Bronchial epithelial cell (primary cell): Measurements from ENCODE around the gene BTRC. TPM values are rescaled to one million over a fixed set of nuclear protein-coding genes. Genes with fewer than 3 reads are reported as not detected.

Experiments
- DNase-seq: peaks from one replicate; pipeline ENCODE4 v3.0.0-alpha.2; 2010; ENCODE audit warnings: low read depth
- FAIRE-seq: peaks from 2 replicates; lab custom pipeline; 2011; peaks lifted over from hg19 to GRCh38; lab: Jason Lieb, UNC
- H3K27me3 ChIP-seq: 2 replicates; pipeline ENCODE4 v1.5.1; 2011; ENCODE audit warnings: low read length; ENCODE audit not compliant: control insufficient read depth, insufficient read depth
- H3K36me3 ChIP-seq: 2 replicates; pipeline ENCODE4 v1.5.1; 2011; ENCODE audit warnings: low read length; ENCODE audit not compliant: control insufficient read depth, insufficient read depth
- H3K4me3 ChIP-seq: 2 replicates; pipeline ENCODE4 v1.5.1; 2011; ENCODE audit warnings: mild to moderate bottlenecking, low read depth, low read length, control low read depth
- CTCF ChIP-seq: IDR thresholded peaks from 2 replicates; pipeline ENCODE4 v1.5.1; 2011; ENCODE audit warnings: mild to moderate bottlenecking, moderate library complexity, low read length, control low read depth, inconsistent platforms; ENCODE audit not compliant: insufficient read depth, severe bottlenecking
- total RNA-seq: library from RNA; depleted of rRNA; stranded (reverse); fragments of >200 nt; gene quantifications from 2 replicates; pipeline ENCODE4 v1.2.1, GENCODE V29; 2014

Gene BTRC
- total RNA-seq, 1 donor from 2014 or later: 6.8 TPM

GRCh38 chr10:101595591-101596433 lies 241.8 kb downstream of the BTRC start:
- FAIRE-seq (no peak), DNase-seq (no peak)
- no peak for TF ChIP-seq CTCF
- H3K4me3 ChIP-seq: no peak overlapping the region
- H3K36me3 ChIP-seq: no peaks in the 10 kb centered on the region
- H3K27me3 ChIP-seq: no peaks in the 10 kb centered on the region

- FAIRE-seq (peak; percentile 40), DNase-seq (no peak)
- Histone ChIP-seq H3K36me3 (no peaks in the 10 kb centered on the region), H3K4me3 (no peak overlapping the region), H3K27me3 (no peaks in the 10 kb centered on the region)
- TF ChIP-seq CTCF: no peak
Observed at GRCh38 chr10:101597091-101597900, 243.3 kb downstream of the BTRC start.

GRCh38 chr10:101601541-101601940 lies 247.6 kb downstream of the BTRC start:
- Histone ChIP-seq H3K4me3 (no peak overlapping the region), H3K36me3 (peaks cover 3% of the 10 kb centered on the region), H3K27me3 (no peaks in the 10 kb centered on the region)
- no peak for TF ChIP-seq CTCF
- DNase-seq (no peak), FAIRE-seq (no peak)

- FAIRE-seq (peak; percentile 7), DNase-seq (peak; percentile 60)
Observed at GRCh38 chr10:101602761-101603398, 248.9 kb downstream of the BTRC start.

More at GRCh38 chr10:101602761-101603398, 248.9 kb downstream of the BTRC start:
- peaks cover 3% of the 10 kb centered on the region for H3K36me3 ChIP-seq
- H3K4me3 ChIP-seq: no peak overlapping the region
- TF ChIP-seq CTCF: peak; percentile 81
- H3K27me3 ChIP-seq: no peaks in the 10 kb centered on the region

Other genes with a start within 250 kb of the BTRC start
- not detected in 2 replicates for gene TLX1, start 222.9 kb upstream of the BTRC start, total RNA-seq
- gene LBX1, start 124.7 kb upstream of the BTRC start, total RNA-seq: not detected in 2 replicates
- gene POLL, start 234.1 kb downstream of the BTRC start, total RNA-seq: 8.6 and 8.7 TPM in 2 replicates
- 27.7 and 38.2 TPM in 2 replicates for gene DPCD, start 234.2 kb downstream of the BTRC start, total RNA-seq